Hepatocyte (in vitro differentiated cells): ENCODE results near the gene HIP1. TPM values are rescaled to one million over a fixed set of nuclear protein-coding genes. Genes with fewer than 3 reads are reported as not detected.
A peak's percentile ranks its signal among the peaks of the same experiment; 100 is the strongest.
"Not testable (repeated sequence)": the region's sequence is repeated elsewhere in the genome, so short reads cannot be mapped to it uniquely, and the experiment has no call there.

Experiments
- DNase-seq: peaks from one replicate; pipeline ENCODE4 v3.0.0-alpha.2; 2016; ENCODE audit warnings: low spot score
- H2AFZ ChIP-seq: fragments of 200-600 bp; sonication (generic); 2 replicates; pipeline ENCODE4 v1.6.0; 2016; ENCODE audit warnings: antibody characterized with exemption, mild to moderate bottlenecking
- H3K27ac ChIP-seq: fragments of 200-600 bp; sonication (generic); 2 replicates; pipeline ENCODE4 v1.5.1; 2016; ENCODE audit warnings: mild to moderate bottlenecking
- H3K27me3 ChIP-seq: fragments of 200-600 bp; sonication (generic); 2 replicates; pipeline ENCODE4 v1.6.1; 2016
- H3K36me3 ChIP-seq: fragments of 200-600 bp; sonication (generic); replicated peaks from 2 replicates; pipeline ENCODE4 v1.5.1; 2016; ENCODE audit warnings: low read depth; ENCODE audit not compliant: insufficient read depth
- H3K4me1 ChIP-seq: fragments of 200-600 bp; sonication (generic); 2 replicates; pipeline ENCODE4 v1.5.1; 2016; ENCODE audit warnings: mild to moderate bottlenecking, moderate library complexity; ENCODE audit not compliant: insufficient read depth
- H3K4me2 ChIP-seq: fragments of 200-600 bp; sonication (generic); 2 replicates; pipeline ENCODE4 v1.6.0; 2016
- H3K4me3 ChIP-seq: fragments of 200-600 bp; sonication (generic); 2 replicates; pipeline ENCODE4 v1.5.1; 2016; ENCODE audit warnings: mild to moderate bottlenecking
- H3K79me2 ChIP-seq: fragments of 200-600 bp; sonication (generic); 2 replicates; pipeline ENCODE4 v1.6.0; 2017; ENCODE audit warnings: mild to moderate bottlenecking
- H3K9me2 ChIP-seq: fragments of 200-600 bp; sonication (generic); replicated peaks from 2 replicates; pipeline ENCODE4 v1.6.0; 2017; ENCODE audit warnings: mild to moderate bottlenecking; ENCODE audit not compliant: insufficient read depth
- H3K9me3 ChIP-seq: fragments of 200-600 bp; sonication (generic); 2 replicates; pipeline ENCODE4 v1.5.1; 2016; ENCODE audit warnings: low read depth, mild to moderate bottlenecking
- H4K20me1 ChIP-seq: fragments of 200-600 bp; sonication (generic); 2 replicates; pipeline ENCODE4 v1.6.0; 2016; ENCODE audit warnings: mild to moderate bottlenecking; ENCODE audit not compliant: insufficient read depth, poor library complexity, severe bottlenecking
- CTCF ChIP-seq: fragments of 200-600 bp; sonication (generic); IDR thresholded peaks from 2 replicates; pipeline ENCODE4 v1.5.1; 2016; ENCODE audit warnings: antibody characterized with exemption, mild to moderate bottlenecking; ENCODE audit not compliant: poor library complexity
- EZH2 ChIP-seq: fragments of 200-600 bp; sonication (generic); IDR thresholded peaks from 2 replicates; pipeline ENCODE4 v1.6.1; 2016; ENCODE audit warnings: antibody characterized with exemption, mild to moderate bottlenecking, borderline replicate concordance
- EZH2phosphoT487 ChIP-seq: fragments of 200-600 bp; sonication (generic); IDR thresholded peaks from one replicate; pipeline ENCODE4 v1.6.1; 2018; ENCODE audit warnings: antibody characterized with exemption, mild to moderate bottlenecking, low read depth, moderate library complexity; ENCODE audit not compliant: unreplicated experiment, severe bottlenecking
- WGBS: methylation state at CpG from one replicate; pipeline ENCODE4 v1.1.6; 2016; ENCODE audit warnings: low lambda C conversion rate; ENCODE audit errors: missing lambda C conversion rate; 5-methylcytosine and 5-hydroxymethylcytosine counted together
- polyA plus RNA-seq: library from polyadenylated mRNA; unstranded; fragments of >200 nt; fragmentation: Nextera tagmentation; extraction: Ambion mirVana; gene quantifications from 2 replicates; pipeline ENCODE4 v1.2.1, GENCODE V29; 2016
- total RNA-seq: library from RNA; depleted of rRNA; stranded (reverse); fragments of >200 nt; gene quantifications from 2 replicates; pipeline ENCODE4 v1.2.3, GENCODE V29; 2014

HIP1 gene
- total and polyA plus RNA-seq, 2 experiments from 2014 or later, result 8.3 to 14.5 TPM

GRCh38 chr7:75638594-75639070, 100.1 kb downstream of the HIP1 start:
- H3K9me2 ChIP-seq, result no peaks in the 10 kb centered on the region
- peaks cover 6% of the 10 kb centered on the region for H3K4me1 ChIP-seq
- peak overlapping the region; percentile 97 for H3K4me2 ChIP-seq
- H3K27ac ChIP-seq, result peak overlapping the region; percentile 26
- no peaks in the 10 kb centered on the region for H4K20me1 ChIP-seq
- peak; percentile 69 for DNase-seq
- H3K9me3 ChIP-seq, result no peaks in the 10 kb centered on the region
- TF ChIP-seq EZH2, result no peak
- no peaks in the 10 kb centered on the region for H3K36me3 ChIP-seq
- peak overlapping the region; percentile 94 for H2AFZ ChIP-seq
- H3K79me2 ChIP-seq, result no peaks in the 10 kb centered on the region
- peak overlapping the region; percentile 92 for H3K4me3 ChIP-seq
- H3K27me3 ChIP-seq, result no peaks in the 10 kb centered on the region
- WGBS, result 0% methylated on average over 20 of the region's 35 CpGs

- Histone ChIP-seq H4K20me1 (no peaks in the 10 kb centered on the region), H3K4me3 (peak overlapping the region; percentile 92), H3K9me2 (no peaks in the 10 kb centered on the region), H3K27ac (peak overlapping the region; percentile 26), H3K27me3 (no peaks in the 10 kb centered on the region), H2AFZ (peak overlapping the region; percentile 94), H3K79me2 (no peaks in the 10 kb centered on the region), H3K9me3 (no peaks in the 10 kb centered on the region), H3K4me2 (peak overlapping the region; percentile 97), H3K36me3 (no peaks in the 10 kb centered on the region), H3K4me1 (peaks cover 6% of the 10 kb centered on the region)
- 31% methylated on average over 13 of the region's 14 CpGs for WGBS
- TF ChIP-seq CTCF, result no peak
- TF ChIP-seq EZH2, result no peak
- TF ChIP-seq EZH2phosphoT487, result no peak
- no peak for DNase-seq
Observed at GRCh38 chr7:75637854-75638593, 100.7 kb downstream of the HIP1 start.

GRCh38 chr7:75635036-75635435, 103.7 kb downstream of the HIP1 start:
- no peaks in the 10 kb centered on the region for H3K36me3 ChIP-seq
- TF ChIP-seq EZH2 (no peak), EZH2phosphoT487 (no peak), CTCF (no peak)
- H3K9me3 ChIP-seq, result no peaks in the 10 kb centered on the region
- H3K27ac ChIP-seq, result no peak overlapping the region
- H3K9me2 ChIP-seq, result no peaks in the 10 kb centered on the region
- 84% methylated on average over 5 of the region's 5 CpGs for WGBS
- no peaks in the 10 kb centered on the region for H4K20me1 ChIP-seq
- H3K4me1 ChIP-seq, result peaks cover 6% of the 10 kb centered on the region
- DNase-seq, result no peak
- no peak overlapping the region for H3K4me3 ChIP-seq
- H3K79me2 ChIP-seq, result no peaks in the 10 kb centered on the region
- no peak overlapping the region for H2AFZ ChIP-seq
- H3K4me2 ChIP-seq, result no peak overlapping the region
- no peaks in the 10 kb centered on the region for H3K27me3 ChIP-seq

- 96% methylated on average over 6 of the region's 6 CpGs for WGBS
- H4K20me1 ChIP-seq, H3K27me3 ChIP-seq, H3K4me1 ChIP-seq, H3K79me2 ChIP-seq, H2AFZ ChIP-seq, H3K36me3 ChIP-seq, H3K27ac ChIP-seq, H3K4me3 ChIP-seq, H3K9me3 ChIP-seq, H3K4me2 ChIP-seq, H3K9me2 ChIP-seq, DNase-seq: not testable (repeated sequence)
Observed at GRCh38 chr7:75632587-75632986, 106.2 kb downstream of the HIP1 start.
